ENCODE data around the gene ATP1B4.
"Not testable (repeated sequence)": the region's sequence is repeated elsewhere in the genome, so short reads cannot be mapped to it uniquely, and the experiment has no call there.

Gene ATP1B4

DNA sequence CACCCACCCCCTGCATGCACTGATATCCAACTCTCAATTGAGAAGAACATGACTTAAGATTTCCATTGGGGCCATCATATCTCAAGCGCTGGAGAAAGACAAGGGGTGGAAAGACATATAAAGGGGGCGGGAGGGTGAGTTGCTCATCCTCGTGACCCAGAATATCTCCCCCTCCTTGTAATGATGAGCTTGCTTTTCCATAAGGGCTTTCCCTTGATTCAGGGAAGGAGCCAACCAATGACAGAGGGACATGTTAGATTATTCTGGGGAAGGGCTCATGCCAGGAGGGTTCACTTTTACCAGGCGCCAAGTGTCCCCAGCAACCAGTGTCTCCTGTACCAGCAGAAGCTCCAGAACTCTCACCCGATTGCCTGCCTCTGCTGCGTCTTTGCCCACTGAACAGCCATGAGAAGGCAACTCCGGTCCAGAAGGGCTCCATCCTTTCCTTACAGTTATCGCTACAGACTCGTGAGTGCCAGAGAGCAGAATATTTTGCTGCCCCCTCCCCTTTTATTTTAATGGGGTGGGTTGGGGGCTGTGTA is at the start of gene ATP1B4:
TSS of gene ATP1B4 (plus strand) at position 326 of the 542 bp plus-strand sequence. CDS start at position 406, 80 bp downstream.
- DNase-seq = no peak

DNA sequence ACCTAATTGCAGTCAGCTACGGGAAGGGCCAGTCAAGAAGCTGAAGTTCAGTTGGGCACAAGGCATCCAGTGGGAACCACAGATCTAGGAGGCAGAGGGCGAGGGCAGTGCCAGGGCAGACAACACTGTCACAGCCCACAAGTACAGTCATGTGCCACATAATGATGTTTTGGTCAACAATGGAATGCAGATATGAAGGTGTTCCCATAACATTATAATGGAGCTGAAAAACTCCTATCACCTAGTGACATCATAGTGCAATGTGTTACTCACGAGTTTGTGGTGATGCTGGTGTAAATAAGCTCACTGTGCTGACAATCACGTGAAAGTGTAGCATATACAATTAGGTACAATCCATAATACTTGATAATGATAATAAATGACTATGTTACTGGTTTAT is 46.1 kb upstream of the ATP1B4 start:
- DNase-seq = no peak

DNA sequence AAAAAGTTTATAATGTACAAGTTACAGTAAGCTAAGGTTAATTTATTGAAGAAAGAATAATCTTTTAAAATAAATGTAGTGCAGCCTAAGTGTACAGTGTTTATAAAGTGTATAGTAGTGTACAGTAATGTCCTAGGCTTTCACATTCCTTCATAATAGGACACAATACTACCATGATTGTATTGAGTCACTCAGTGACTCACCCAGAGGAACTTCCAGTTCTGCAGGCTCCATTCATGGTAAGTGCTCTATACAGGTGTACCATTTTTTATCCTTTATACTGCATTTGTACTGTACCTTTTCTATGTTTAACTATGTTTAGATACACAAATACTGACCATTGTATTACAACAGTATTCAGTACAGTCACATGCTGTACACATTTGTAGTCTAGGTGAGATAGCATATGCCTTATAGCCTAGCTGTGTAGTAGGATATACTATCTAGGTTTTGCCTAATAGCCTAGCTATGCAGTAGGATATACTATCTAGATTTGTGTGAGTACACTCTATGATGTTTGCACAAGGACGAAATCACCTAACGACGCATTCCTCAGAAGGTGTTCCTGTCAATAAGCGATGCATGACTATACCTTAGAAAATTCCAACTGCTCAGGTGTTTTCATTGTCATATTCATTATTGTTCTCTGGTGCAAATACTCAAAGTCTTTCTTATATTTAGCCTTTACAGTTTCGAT is 45.2 kb upstream of the ATP1B4 start:
- no peak for DNase-seq

DNA sequence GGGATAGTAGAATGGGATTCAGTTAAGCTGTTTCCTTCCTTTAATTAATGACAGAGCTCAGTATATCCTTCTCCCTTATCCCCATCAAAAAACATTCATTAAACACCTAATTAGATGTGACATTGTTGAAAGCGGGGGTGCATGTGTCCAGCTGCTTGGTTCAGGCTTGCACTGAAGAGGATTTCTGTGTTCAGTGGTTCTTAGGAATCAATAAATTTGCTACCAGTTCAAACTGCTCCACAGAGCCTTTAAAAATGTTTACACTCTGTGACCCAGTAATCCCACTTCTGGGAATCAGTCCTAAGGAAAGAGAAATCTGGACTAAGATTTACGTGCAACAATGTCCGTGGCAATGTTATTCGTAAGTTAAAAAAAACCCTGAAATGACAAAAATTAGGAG is 43.5 kb upstream of the ATP1B4 start:
- DNase-seq = no peak

DNA sequence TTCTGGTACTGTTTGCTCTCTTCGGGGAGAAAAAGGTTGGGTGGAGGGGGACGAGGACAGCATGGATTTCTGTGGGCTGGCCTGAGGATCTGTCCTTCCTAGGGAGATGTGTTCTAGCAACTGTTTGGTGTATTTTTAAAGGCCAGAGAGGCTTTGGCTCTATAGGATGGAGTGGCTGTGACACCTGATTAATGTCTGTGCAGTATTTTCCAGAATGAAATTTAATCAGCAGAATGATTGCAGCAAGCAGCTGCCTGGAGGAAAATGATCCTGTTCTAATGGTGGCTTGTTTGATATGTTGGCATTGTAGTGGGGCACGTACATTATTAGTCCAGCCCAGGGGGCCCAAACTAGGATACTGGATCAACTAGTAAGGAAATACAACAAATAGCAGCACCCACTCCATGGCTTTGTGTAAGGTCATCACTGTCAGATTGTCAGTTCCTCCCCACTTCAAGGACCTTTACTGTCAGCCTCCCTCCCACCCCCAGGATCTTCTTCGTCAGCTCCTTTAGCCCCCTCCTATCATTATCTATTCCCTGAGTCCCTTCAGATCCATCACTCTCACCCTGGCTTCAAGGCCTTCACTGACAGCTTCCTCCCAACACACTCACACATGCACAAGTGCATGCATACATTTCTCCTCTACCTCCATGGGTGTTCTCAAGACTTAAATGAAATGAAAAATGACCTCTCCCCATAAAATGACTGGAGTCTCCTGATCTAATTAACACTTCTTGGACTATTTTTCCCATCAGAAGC is 40.2 kb upstream of the ATP1B4 start:
- DNase-seq = no peak

DNA sequence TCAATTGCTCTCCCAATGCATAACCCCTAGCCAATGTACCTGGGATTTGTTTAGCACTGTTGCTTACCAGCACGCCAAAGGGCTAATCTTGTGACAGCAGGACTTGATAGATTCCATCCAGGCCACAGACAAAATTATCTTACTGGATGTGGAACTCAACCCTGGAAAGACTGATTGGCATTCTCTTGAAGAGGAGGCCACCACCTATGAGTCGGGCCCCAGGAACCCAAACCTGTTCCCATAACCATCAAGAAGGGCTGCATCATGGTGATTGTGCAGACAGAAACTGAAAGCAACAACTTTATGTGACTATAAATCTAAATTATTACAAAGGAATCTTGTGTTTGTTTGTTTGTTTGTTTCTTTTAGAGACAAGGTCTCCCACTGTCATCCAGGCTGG is 30.8 kb upstream of the ATP1B4 start:
- no peak for DNase-seq

DNA sequence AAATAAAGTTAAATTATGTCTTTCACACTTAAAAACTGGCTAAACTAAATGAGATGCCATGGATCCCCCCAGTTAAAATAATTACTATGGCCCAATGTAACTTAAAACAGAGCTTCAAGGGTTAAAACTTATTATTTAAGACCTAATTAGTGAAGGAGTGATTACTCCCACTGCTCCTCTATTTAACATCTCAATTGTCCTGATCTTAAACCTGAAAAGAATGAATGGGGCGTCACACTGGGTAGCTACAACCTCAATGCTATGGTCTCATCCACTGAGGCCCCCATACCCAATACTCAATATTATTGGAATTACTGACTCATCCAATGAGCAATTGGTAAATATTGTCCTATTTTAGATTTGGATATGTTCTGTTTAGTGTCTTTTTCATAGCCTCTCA is 29.5 kb upstream of the ATP1B4 start:
- DNase-seq = no peak

DNA sequence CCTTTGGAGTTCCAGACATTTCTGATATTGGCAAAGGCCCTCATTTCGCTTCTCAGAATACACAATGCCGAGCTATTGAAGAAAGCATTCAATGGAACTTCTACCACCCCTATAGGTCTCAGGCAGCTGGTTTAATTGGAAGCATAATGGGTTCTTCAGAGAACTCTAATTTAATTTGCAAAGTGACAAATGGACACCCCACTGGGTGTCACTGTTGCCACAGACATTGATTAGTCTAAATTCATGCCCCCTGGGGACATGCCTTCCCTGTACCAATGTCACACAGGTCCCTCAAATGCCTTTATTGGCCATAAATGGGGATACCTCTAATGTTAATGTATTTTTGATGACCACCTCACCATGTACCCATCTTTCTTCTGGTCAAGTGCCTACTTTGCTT is 27.7 kb upstream of the ATP1B4 start:
- DNase-seq = no peak

DNA sequence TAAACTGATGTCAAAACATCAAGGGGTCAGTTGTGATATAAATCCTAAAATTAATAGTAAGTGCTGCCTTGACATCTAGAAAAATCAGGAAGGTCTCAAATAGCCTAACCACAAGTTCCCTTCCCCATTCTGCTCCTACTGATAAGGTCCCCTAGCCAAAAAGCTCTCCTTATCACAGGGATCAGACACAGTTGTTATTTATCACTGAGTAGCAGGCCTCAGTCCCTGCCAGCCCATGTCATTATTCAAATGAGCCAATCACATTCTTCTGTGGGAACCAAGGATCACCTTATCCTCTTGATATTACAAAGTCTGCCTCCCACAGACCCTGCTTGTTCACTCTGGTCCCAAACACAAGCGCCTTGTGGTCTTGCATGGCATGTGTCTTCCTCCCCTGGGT is 27.3 kb upstream of the ATP1B4 start:
- DNase-seq = no peak

DNA sequence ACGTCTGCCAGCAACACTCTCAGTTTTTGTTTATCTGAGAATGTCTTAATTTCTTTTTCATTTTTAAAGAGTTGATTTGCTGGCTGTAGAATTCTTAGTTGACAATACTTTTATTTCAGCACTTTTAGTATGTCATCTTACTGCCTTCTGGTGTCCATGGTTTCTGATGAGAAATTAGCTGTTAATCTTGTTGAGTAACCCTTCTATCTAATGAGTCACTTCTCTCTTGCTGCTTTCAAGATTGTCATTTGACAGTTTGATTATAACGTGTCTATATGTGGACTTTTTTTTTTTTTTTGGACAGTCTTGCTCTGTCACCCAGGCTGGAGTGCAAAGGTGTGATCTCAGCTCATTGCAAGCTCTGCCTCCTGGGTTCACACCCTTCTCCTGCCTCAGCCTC is 26.6 kb upstream of the ATP1B4 start:
- DNase-seq = no peak

DNA sequence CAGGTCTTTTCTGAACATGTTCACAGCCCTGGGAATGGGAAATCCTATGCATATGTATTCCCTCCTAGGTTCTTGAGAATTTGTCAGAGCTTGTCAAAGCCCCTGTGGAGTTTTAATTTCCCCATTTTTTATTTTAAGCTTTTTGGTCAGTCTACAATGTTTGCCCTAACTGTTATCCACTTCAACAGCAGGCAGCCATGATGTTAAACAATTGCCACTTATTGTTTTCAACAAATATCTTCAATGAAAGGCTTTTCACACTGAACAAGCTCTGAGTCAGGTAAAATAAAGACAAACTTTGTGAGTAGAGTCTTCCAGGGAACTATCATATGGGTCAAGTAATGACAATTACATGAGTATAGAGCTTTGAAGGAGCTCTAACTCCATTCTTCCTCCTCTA is 25.0 kb upstream of the ATP1B4 start:
- DNase-seq = no peak

DNA sequence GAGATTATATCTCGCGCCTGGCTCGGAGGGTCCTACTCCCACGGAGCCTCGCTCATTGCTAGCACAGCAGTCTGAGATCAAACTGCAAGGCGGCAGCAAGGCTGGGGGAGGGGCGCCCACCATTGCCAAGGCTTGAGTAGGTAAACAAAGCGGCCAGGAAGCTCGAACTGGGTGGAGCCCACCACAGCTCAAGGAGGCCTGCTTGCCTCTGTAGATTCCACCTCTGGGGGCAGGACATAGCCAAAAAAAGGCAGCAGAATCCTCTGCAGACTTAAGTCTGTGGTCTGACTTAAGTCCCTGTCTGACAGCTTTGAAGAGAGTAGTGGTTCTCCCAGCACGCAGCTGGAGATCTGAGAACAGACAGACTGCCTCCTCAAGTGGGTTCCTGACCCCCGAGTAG is 17.3 kb upstream of the ATP1B4 start:
- not testable (repeated sequence) for DNase-seq

DNA sequence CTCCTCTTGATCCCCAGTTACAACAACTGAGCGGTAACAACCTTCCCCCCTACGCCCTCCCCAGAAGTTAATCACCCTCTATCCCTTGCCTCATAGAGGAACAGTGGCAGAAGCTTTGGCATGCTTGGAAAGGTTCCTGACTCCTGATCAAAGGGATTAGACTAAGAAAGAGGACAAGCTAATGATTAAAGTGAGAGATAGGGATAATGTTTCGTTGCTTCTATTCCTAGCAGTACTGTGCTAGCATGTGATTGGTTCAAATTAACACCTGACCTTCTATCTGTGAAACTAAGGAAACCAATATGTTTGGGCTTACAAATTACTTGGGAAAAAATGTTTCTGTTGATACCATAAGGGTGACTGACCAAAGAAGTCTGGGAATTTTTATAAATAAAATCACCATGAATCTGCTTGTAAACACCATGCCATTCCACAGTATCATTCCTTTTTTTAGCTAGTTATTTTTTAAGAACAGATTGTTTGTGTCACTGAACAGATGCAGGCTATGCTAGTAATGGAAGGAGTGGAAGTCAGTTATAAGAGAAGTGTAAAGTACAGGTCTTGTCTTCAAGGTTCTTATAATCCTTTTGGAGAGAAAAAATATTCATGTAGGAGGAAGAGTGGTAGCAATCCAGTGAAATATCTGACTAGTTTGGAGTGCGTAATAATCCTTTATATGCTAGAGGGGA is 11.3 kb upstream of the ATP1B4 start:
- no peak for DNase-seq

DNA sequence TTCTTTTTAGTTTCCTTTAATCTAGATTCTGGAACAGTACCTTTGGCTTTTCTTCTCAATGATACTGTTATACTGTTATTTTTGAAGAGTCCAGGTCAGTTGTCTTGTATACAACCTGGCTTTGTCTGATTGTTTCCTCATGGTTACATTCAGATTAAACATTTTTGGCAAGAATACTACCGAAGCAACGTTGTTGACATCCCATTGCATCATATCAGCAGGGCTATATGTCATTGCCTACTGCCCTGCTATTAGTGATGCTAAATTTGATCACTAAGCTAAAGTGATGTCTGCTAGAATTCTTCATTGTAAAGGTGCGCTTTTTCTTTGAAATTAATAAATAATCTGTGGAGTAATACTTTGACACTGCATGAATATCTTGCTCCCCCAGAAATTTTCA is 5.8 kb upstream of the ATP1B4 start:
- no peak for DNase-seq

DNA sequence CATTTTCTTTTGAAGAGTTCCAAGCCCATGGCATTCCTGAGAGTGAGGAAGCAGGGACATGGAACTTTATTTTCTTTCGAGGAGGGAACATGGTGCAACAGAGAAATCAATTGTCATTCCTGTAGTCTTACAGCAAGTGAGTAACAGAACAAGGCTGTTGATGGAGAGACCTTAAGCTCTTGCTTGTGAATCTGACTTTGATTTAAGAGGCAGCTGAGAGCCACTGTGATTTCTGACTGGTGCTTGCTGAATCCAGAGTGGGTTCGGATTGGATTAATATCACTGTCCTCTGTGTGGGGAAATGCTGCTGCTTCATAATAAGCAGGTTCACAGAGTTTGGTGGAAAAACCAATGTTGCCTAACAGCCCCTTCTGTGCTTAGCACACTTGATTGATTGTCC is 4.7 kb upstream of the ATP1B4 start:
- no peak for DNase-seq

DNA sequence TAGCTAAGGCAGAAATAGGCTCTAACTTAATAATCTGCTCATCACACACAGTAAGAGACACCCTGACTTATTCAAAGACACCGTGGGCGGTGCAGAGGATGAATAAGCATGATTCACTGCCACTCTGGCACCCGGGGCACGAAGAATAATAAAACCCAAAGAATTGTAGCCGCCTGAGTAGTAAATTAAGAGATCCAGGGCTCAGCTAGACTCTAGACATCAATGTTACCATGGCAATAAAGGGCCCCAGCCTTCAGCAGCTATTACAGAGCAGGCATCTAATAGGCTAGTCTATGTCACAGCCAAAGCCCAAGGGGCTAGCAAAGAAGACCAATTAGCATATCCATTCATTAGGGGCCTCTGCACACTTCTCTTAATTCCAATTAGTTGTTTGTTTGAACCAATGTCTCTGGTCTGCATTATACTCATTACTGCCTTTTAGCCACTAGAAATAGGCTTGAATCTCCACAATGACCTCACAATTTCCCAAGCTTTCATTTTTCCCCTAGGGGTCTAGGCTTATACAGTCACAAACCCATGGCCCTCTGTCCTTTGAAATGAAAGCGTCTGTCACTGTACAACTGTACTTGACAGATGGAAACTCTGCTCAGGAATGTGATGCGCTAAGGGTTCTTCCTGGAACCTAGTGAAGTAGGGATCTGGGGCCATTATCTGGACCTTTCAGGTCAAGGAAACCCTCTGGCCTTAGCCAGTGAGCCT is 3.0 kb upstream of the ATP1B4 start:
- peak; percentile 27 for DNase-seq

DNA sequence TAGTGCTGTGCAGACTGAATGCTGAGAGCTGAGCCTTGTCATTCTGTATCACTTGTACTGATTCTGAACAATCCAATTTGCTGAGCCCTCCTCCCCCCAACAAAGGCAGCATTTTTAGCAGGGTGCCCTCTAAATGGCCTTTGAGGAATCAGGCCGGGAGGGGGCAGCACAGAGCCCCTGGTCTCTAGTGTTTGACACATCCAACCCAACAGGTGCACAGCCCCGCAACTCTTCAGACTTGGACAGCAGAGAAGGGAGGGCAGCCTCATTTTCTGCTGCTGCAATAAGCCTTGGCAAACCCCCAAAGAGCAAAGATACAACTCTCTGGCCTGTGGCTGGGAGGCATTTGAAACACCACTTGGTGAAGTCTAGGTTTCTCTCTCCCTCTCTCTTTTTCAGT is 3.4 kb downstream of the ATP1B4 start:
- DNase-seq = peak; percentile 10

DNA sequence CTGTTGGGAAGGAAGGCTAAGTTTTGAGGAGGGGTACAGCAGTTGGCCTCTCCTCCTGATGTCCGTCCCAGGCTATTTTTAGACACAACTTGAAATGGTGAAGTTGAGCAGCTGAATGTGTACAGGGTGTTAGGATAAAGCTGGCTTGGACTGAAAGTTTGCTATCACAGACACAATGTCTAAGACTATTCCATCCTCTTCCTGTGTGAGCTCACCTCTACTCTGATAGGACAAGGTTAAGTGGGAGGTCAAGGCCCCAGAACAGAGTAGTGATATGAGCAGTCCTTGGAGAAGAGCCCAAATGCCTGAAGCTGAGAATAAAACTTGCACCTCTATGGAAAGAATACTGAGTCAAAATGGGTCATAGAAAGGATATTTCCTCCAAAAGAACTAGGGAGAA is 4.1 kb downstream of the ATP1B4 start:
- no peak for DNase-seq

DNA sequence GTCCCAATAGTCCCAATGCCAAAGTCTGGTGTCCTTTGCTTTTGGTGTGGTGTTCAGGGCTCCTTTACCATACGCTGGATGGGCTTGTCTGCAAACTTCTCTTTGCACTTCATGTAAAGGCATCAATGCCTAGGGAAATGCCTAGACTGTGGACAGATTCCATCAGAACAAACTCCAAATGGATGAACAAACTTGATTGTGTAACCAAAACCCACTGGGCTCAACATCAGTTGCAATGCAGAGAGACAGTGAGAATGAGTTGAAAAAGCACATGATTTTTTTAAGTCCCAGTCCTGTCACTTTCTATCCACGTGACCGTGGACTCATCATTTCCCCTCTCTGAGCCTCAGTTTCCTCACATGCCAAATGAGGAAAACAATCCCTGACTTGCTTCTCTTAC is 4.9 kb downstream of the ATP1B4 start:
- no peak for DNase-seq

DNA sequence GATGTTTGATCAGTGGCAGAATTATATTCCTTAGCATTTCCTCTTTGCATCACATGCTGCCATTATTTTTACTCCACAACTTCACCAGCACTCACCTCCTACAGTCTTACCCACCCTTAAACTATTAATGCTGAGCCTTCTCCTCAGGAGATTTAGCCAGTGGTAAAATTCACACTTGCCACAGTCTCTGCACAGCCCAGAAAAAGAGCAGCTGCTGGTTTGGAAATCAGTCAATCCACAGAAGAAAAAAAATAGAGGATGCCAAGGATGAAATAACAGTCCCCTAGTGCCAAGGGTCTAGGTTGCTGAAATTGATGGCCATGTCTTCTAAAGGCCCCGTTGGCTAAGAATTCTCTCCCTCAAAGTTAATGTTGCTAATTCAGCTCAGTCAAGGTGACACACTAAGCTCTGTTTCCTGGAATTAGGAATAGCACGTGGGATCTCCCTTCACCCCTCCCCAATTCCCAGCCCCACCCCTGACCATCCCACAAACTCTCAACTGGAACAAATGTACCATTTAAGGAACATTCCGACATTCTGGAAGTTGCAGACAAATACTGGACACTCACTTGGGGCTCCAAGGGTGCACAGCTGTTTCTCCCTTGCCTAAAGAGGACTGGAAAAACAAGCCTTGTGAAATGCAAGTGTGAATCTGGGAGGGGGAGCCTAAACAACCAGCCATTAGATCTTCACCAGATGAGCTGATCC is 5.7 kb downstream of the ATP1B4 start:
- no peak for DNase-seq

DNA sequence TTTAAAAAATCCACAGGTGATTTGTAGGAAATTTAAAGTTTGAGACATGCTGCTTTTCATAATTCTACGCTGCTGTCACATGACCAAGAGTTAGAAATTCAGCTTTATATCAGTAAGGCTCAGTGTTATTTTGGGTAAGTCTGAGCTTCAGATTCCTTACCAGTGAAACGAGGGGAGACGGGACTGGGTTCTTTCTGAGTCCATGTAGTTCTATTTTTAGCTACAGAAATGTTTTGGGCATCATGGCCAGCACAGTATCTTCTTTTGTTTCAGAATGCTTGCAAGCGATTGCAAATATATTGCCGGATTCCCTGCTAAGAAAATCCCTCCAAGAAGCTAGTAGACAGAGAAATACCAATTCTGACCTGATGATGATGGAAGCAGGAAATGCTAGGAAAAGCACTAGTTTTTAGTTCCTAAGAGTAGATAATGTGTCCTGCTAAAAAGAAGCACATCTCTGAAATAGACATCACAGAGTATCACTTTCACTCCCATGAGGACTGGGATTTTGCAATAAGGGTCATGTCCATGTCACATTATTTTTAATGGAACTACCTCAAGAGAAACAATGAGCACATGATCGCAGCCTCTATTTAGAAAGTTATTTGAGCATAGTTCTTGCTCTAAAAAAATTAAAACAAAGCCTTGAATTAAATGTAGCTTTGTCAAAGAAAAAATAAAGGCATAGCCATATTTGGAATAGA is 10.9 kb downstream of the ATP1B4 start:
- no peak for DNase-seq

DNA sequence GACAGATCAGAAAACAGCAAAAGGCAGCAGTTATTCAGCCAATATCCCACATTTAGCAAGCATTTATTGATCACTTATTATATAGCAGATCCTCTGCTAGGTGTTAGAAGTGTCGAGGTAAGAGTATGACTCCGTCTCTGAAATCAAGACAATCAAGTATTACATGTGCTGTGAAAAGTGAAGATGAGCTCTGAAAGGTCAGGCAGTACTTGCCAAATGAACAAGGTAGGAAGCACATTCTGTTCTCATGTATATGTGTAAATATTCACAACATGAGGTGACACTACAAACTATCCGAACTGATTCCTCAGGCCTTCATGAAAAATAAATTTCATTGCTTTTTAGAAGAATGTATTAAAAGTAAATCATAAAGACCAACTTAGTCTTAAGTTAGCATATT is 15.3 kb downstream of the ATP1B4 start:
- no peak for DNase-seq
